Measurements from ENCODE around the gene FUT6.

Gene FUT6

GRCh38 chr19:5827891-5828660 lies 11.4 kb downstream of the FUT6 start:
- peak; percentile 69 for DNase-seq

GRCh38 chr19:5827342-5827890 lies 12.1 kb downstream of the FUT6 start:
- DNase-seq: no peak

- no peak for DNase-seq
Measured at GRCh38 chr19:5826531-5827341, 12.8 kb downstream of the FUT6 start.

GRCh38 chr19:5825178-5825577 lies 14.3 kb downstream of the FUT6 start:
- no peak for DNase-seq

- DNase-seq: no peak
Measured at GRCh38 chr19:5824751-5825150, 14.8 kb downstream of the FUT6 start.

- no peak for DNase-seq
Measured at GRCh38 chr19:5823579-5824281, 15.8 kb downstream of the FUT6 start.

GRCh38 chr19:5822181-5822844 lies 17.2 kb downstream of the FUT6 start:
- no peak for DNase-seq

GRCh38 chr19:5821521-5822180 lies 17.9 kb downstream of the FUT6 start:
- DNase-seq: no peak

GRCh38 chr19:5820785-5821184 lies 18.7 kb downstream of the FUT6 start:
- DNase-seq: no peak

- no peak for DNase-seq
Measured at GRCh38 chr19:5818594-5818993, 20.9 kb downstream of the FUT6 start.

GRCh38 chr19:5817218-5817617 lies 22.3 kb downstream of the FUT6 start:
- DNase-seq: no peak

- no peak for DNase-seq
Measured at GRCh38 chr19:5814852-5815246, 24.7 kb downstream of the FUT6 start.

- no peak for DNase-seq
Measured at GRCh38 chr19:5814123-5814851, 25.2 kb downstream of the FUT6 start.

- DNase-seq: no peak
Measured at GRCh38 chr19:5811117-5811516, 28.4 kb downstream of the FUT6 start.

GRCh38 chr19:5809469-5809868 lies 30.0 kb downstream of the FUT6 start:
- no peak for DNase-seq

GRCh38 chr19:5809053-5809452 lies 30.4 kb downstream of the FUT6 start:
- DNase-seq: no peak

- DNase-seq: no peak
Measured at GRCh38 chr19:5808120-5808816, 31.2 kb downstream of the FUT6 start.

GRCh38 chr19:5806905-5807304 lies 32.6 kb downstream of the FUT6 start:
- DNase-seq: no peak

GRCh38 chr19:5806133-5806489 lies 33.4 kb downstream of the FUT6 start:
- DNase-seq: no peak

- DNase-seq: peak; percentile 51
Measured at GRCh38 chr19:5805462-5806132, 33.9 kb downstream of the FUT6 start.

All from NCI-H1048 (cell line).